ENCODE results near the gene DNAJC17. TPM values are rescaled to one million over a fixed set of nuclear protein-coding genes. Genes with fewer than 3 reads are reported as not detected.

Gene DNAJC17
- total RNA-seq, 4 donors from 2014 or later = 6.0 to 56.9 (median 22.3) TPM

DNA sequence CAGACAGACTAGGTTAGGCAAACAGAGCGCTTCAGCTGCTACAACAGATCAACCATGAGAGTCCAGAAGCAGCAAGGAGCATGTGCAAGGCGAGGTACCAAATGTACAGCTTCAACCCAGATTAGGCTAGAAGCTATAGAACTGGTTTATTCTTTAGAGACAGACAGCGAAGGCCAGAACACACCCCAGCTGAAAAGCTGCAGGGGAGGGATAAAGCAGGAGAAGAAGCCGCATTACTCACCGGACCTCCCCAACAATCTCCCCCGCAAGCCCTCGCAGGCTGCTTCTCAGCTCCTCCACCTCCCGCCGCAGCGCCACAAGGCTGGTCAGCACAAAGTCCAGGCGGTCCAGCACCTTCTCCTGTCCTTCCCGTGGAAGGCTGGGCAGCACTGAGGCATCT, 55.5 kb downstream of the DNAJC17 start:
- Histone ChIP-seq H3K27me3 (no peaks in the 10 kb centered on the region), H3K4me1 (peaks cover 0 to 24% (median 12%) of the 10 kb centered on the region in 4 donors), H3K4me3 (no peak overlapping the region), H3K36me3 (peaks cover 0 to 26% (median 10%) of the 10 kb centered on the region in 4 donors), H3K9me3 (no peaks in the 10 kb centered on the region), H3K27ac (no peak overlapping the region)
- no peak for TF ChIP-seq POLR2A (IDR thresholded peaks at IDR 0.05)
- no peak for TF ChIP-seq CTCF (IDR thresholded peaks at IDR 0.05)
- TF ChIP-seq POLR2AphosphoS5 (IDR thresholded peaks at IDR 0.05) = no peak
- DNase-seq = no peak
- WGBS, 2 donors (ENCODE audit: low coverage in 1 of 2) = 93 to 96% methylated on average over 3 to 12 of the region's 12 CpGs
- intact Hi-C loops (cut with DNase I; ENCODE audit: low total_unique reads) = no loop called here
- in situ Hi-C loops (cut with MboI; ENCODE audit: low pct_ligation_motif_present in 1 of 4, low pct_unique_long_range_greater_than_20kb in 1 of 4, low sequenced_read_pairs in 3 of 4) = loop anchor here in 1 of 4 donors (25.0 kb wide), 1 partner anchor 164 kb away; the partner anchor contains the start of gene KNL1

DNA sequence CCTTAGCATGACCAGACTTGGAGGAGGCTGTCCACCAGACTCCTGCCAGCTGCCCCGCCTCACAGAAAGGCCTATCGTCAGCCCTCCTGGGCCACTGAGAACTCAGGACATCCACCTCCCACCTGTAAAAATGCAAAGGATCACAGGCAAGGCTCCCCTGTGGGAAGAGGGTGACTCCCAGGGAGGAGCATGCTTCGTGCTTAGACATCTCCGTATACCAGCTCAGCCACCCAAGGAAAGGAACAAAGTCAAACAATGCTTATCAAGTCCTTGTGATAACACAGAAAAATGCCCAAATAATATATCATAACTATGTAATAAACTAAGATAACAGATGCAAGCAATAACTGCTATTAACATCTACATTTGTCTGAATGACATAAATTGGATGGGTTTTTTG, 56.4 kb downstream of the DNAJC17 start:
- DNase-seq = no peak
- Histone ChIP-seq H3K27me3 (no peaks in the 10 kb centered on the region), H3K9me3 (no peaks in the 10 kb centered on the region), H3K27ac (no peak overlapping the region), H3K4me3 (no peak overlapping the region), H3K36me3 (peaks cover 0 to 26% (median 10%) of the 10 kb centered on the region in 4 donors), H3K4me1 (peaks cover 0 to 23% (median 12%) of the 10 kb centered on the region in 4 donors)
- in situ Hi-C loops (cut with MboI; ENCODE audit: low pct_ligation_motif_present in 1 of 4, low pct_unique_long_range_greater_than_20kb in 1 of 4, low sequenced_read_pairs in 3 of 4) = loop anchor here in 1 of 4 donors (25.0 kb wide), 1 partner anchor 164 kb away; the partner anchor contains the start of gene KNL1
- intact Hi-C loops (cut with DNase I; ENCODE audit: low total_unique reads) = no loop called here
- no peak for TF ChIP-seq CTCF (IDR thresholded peaks at IDR 0.05)
- TF ChIP-seq POLR2A (IDR thresholded peaks at IDR 0.05) = no peak
- TF ChIP-seq EP300 (IDR thresholded peaks at IDR 0.05; ENCODE audit: low read depth) = no peak
- no peak for TF ChIP-seq POLR2AphosphoS5 (IDR thresholded peaks at IDR 0.05)
- 85 to 96% methylated on average over 3 to 4 of the region's 4 CpGs for WGBS, 2 donors (ENCODE audit: low coverage in 1 of 2)

DNA sequence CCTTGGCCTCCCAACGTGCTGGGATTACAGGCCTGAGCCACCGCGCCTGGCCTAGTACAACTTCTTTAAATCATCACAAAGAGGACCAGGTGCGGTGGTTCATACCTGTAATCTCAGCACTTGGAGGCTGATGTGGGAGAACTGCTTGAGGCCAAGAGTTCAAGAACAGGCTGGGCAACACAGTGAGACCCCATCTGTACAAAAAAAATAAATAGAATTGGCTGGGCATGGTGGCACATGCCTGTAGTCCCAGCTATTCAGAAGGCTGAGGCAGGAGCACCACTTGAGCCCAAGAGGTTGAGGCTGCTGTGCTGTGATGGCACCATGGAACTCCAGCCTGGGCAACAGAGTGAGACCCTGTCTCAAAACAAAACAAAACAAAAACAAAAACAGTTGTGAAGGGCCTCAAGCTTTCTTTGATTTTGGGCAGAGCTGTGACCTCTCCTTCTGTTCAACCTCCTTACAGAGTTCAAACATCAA, 58.1 kb downstream of the DNAJC17 start:
- in situ Hi-C loops (cut with MboI; ENCODE audit: low pct_ligation_motif_present in 1 of 4, low pct_unique_long_range_greater_than_20kb in 1 of 4, low sequenced_read_pairs in 3 of 4) (no loop called here), intact Hi-C loops (cut with DNase I; ENCODE audit: low total_unique reads) (no loop called here)
- DNase-seq = no peak
- WGBS, 2 donors (ENCODE audit: low coverage in 1 of 2) = 97% methylated on average over 4 of the region's 4 CpGs; no CpG with 5 or more reads in 1 of the 2 donors
- Histone ChIP-seq H3K9me3 (no peaks in the 10 kb centered on the region), H3K27me3 (no peaks in the 10 kb centered on the region), H3K27ac (no peak overlapping the region), H3K4me1 (peaks cover 0 to 17% (median 9%) of the 10 kb centered on the region in 4 donors), H3K4me3 (no peak overlapping the region), H3K36me3 (peaks cover 0 to 33% (median 13%) of the 10 kb centered on the region in 4 donors)
- TF ChIP-seq POLR2A (IDR thresholded peaks at IDR 0.05) (no peak), EP300 (IDR thresholded peaks at IDR 0.05; ENCODE audit: low read depth) (no peak), POLR2AphosphoS5 (IDR thresholded peaks at IDR 0.05) (no peak), CTCF (IDR thresholded peaks at IDR 0.05) (no peak)

GRCh38 chr15:40747685-40748631, 59.3 kb downstream of the DNAJC17 start:
- no peak overlapping the region for H3K27ac ChIP-seq
- WGBS, 2 donors (ENCODE audit: low coverage in 1 of 2) = 65% methylated on average over 7 of the region's 7 CpGs; no CpG with 5 or more reads in 1 of the 2 donors
- H3K4me3 ChIP-seq = no peak overlapping the region
- TF ChIP-seq POLR2AphosphoS5 (IDR thresholded peaks at IDR 0.05) (no peak), POLR2A (IDR thresholded peaks at IDR 0.05) (no peak), EP300 (IDR thresholded peaks at IDR 0.05; ENCODE audit: low read depth) (no peak), CTCF (IDR thresholded peaks at IDR 0.05) (no peak)
- H3K4me1 ChIP-seq = peaks cover 0 to 5% (median 2%) of the 10 kb centered on the region in 4 donors
- peaks cover 0 to 39% (median 16%) of the 10 kb centered on the region in 4 donors for H3K36me3 ChIP-seq
- DNase-seq = no peak
- intact Hi-C loops (cut with DNase I; ENCODE audit: low total_unique reads) (no loop called here), in situ Hi-C loops (cut with MboI; ENCODE audit: low pct_ligation_motif_present in 1 of 4, low pct_unique_long_range_greater_than_20kb in 1 of 4, low sequenced_read_pairs in 3 of 4) (no loop called here)
- no peaks in the 10 kb centered on the region for H3K9me3 ChIP-seq
- no peaks in the 10 kb centered on the region for H3K27me3 ChIP-seq
